ENCODE results near the gene MAG. TPM values are rescaled to one million over a fixed set of nuclear protein-coding genes. Genes with fewer than 3 reads are reported as not detected.
A peak's percentile ranks its signal among the peaks of the same experiment; 100 is the strongest.

MAG gene
- total and polyA plus RNA-seq, 9 of the 15 experiments (the other 6 are each of a cell fraction or from before 2014, with no cell fraction given): 0.11 to 10.0 (median 1.6) TPM

DNA sequence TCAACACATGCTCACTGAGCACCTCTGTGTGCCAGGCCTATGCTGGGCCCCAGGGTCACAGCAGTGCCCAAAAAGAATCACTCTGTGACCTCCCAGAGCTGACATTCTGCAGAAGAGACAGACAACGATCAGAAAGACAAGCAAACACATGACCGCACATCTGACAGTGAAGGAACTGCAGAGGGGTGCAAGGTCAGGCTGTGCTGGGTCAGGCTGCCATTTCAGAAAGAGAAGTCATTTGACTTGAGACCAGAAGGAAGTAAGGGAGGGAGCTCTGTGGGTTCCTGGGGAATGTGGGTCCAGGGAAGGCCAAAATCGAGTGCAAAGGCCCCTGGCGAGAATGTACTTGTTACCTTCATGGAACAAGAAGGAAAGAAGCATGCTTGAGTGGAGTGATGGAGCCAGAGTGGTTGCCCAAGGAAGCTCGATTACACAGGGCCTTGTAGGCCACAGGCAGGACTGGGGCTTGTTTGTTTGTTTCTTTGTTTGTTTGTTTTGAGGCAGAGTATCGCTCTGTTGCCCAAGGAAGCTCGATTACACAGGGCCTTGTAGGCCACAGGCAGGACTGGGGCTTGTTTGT lies 25.6 kb downstream of the MAG start (continued):
- TF ChIP-seq SMARCB1 (IDR thresholded peaks at IDR 0.05; ENCODE audit: insufficient read length, low read depth) (no peak), CEBPB (tag; IDR thresholded peaks at IDR 0.05) (no peak), SRF (CRISPR knock-in tag; IDR thresholded peaks at IDR 0.05) (no peak), ZNF586 (CRISPR knock-in tag; conservative IDR thresholded peaks at IDR 0.05) (no peak), TAF9B (IDR thresholded peaks at IDR 0.05; ENCODE audit: partially characterized antibody) (no peak), ETV5 (CRISPR knock-in tag; IDR thresholded peaks at IDR 0.05; ENCODE audit: low read depth) (no peak), PHB (CRISPR knock-in tag; IDR thresholded peaks at IDR 0.05) (no peak), EP300 (IDR thresholded peaks at IDR 0.05; ENCODE audit: low read length) (no peak), NR2C2 (CRISPR knock-in tag; IDR thresholded peaks at IDR 0.05) (no peak), NR2C2 (tag; IDR thresholded peaks at IDR 0.05) (peak; percentile 81), HLTF (IDR thresholded peaks at IDR 0.05) (no peak), CREM (IDR thresholded peaks at IDR 0.05; ENCODE audit: low read depth) (no peak), CCNT2 (IDR thresholded peaks at IDR 0.05; ENCODE audit: borderline replicate concordance, extremely low read depth, insufficient read length, low read depth, low read length) (no peak), FIP1L1 (IDR thresholded peaks at IDR 0.05; ENCODE audit: low read depth, low read length, poor library complexity, severe bottlenecking) (no peak)
- TF ChIP-seq, protein P1, sequence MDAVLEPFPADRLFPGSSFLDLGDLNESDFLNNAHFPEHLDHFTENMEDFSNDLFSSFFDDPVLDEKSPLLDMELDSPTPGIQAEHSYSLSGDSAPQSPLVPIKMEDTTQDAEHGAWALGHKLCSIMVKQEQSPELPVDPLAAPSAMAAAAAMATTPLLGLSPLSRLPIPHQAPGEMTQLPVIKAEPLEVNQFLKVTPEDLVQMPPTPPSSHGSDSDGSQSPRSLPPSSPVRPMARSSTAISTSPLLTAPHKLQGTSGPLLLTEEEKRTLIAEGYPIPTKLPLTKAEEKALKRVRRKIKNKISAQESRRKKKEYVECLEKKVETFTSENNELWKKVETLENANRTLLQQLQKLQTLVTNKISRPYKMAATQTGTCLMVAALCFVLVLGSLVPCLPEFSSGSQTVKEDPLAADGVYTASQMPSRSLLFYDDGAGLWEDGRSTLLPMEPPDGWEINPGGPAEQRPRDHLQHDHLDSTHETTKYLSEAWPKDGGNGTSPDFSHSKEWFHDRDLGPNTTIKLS (IDR thresholded peaks at IDR 0.05; ENCODE audit: borderline replicate concordance, low read depth): no peak
- TF ChIP-seq, protein P2, sequence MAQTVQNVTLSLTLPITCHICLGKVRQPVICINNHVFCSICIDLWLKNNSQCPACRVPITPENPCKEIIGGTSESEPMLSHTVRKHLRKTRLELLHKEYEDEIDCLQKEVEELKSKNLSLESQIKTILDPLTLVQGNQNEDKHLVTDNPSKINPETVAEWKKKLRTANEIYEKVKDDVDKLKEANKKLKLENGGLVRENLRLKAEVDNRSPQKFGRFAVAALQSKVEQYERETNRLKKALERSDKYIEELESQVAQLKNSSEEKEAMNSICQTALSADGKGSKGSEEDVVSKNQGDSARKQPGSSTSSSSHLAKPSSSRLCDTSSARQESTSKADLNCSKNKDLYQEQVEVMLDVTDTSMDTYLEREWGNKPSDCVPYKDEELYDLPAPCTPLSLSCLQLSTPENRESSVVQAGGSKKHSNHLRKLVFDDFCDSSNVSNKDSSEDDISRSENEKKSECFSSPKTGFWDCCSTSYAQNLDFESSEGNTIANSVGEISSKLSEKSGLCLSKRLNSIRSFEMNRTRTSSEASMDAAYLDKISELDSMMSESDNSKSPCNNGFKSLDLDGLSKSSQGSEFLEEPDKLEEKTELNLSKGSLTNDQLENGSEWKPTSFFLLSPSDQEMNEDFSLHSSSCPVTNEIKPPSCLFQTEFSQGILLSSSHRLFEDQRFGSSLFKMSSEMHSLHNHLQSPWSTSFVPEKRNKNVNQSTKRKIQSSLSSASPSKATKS (CRISPR knock-in tag; IDR thresholded peaks at IDR 0.05): no peak

All from K562 (cell line).